Smooth muscle cell (in vitro differentiated cells): ENCODE results near the gene MARCHF5. TPM values are rescaled to one million over a fixed set of nuclear protein-coding genes. Genes with fewer than 3 reads are reported as not detected.

Source experiments
- DNase-seq: peaks from one replicate; lab custom pipeline; 2025; ENCODE audit not compliant: unreplicated experiment; lab: John Stamatoyannopoulos, UW
- H2AFZ ChIP-seq: fragments of 200-600 bp; sonication (generic); 2 replicates; pipeline ENCODE4 v1.6.0; 2016; ENCODE audit warnings: antibody characterized with exemption, low read depth, mild to moderate bottlenecking
- H3F3A ChIP-seq: fragments of 200-600 bp; sonication (generic); 2 replicates; pipeline ENCODE4 v1.6.0; 2017; ENCODE audit warnings: antibody characterized with exemption, low read depth
- H3K27ac ChIP-seq: fragments of 200-600 bp; sonication (generic); 2 replicates; pipeline ENCODE4 v1.5.1; 2016; ENCODE audit warnings: low read depth, mild to moderate bottlenecking
- H3K27me3 ChIP-seq: fragments of 200-600 bp; sonication (generic); 2 replicates; pipeline ENCODE4 v1.6.1; 2016; ENCODE audit warnings: low read depth, mild to moderate bottlenecking
- H3K36me3 ChIP-seq: fragments of 200-600 bp; sonication (generic); 2 replicates; pipeline ENCODE4 v1.5.1; 2016; ENCODE audit warnings: low read depth
- H3K4me1 ChIP-seq: fragments of 200-600 bp; sonication (generic); 2 replicates; pipeline ENCODE4 v1.5.1; 2016; ENCODE audit warnings: low read depth
- H3K4me2 ChIP-seq: fragments of 200-600 bp; sonication (generic); 2 replicates; pipeline ENCODE4 v1.6.0; 2016; ENCODE audit warnings: mild to moderate bottlenecking
- H3K4me3 ChIP-seq: fragments of 200-600 bp; sonication (generic); 2 replicates; pipeline ENCODE4 v1.5.1; 2016; ENCODE audit warnings: mild to moderate bottlenecking
- H3K79me2 ChIP-seq: fragments of 200-600 bp; sonication (generic); 2 replicates; pipeline ENCODE4 v1.6.0; 2016; ENCODE audit warnings: low read depth, mild to moderate bottlenecking
- H3K9ac ChIP-seq: fragments of 200-600 bp; sonication (generic); 2 replicates; pipeline ENCODE4 v1.6.0; 2016; ENCODE audit warnings: low read depth
- H3K9me3 ChIP-seq: fragments of 200-600 bp; sonication (generic); replicated peaks from 2 replicates; pipeline ENCODE4 v1.5.1; 2016; ENCODE audit warnings: low read depth
- H4K20me1 ChIP-seq: fragments of 200-600 bp; sonication (generic); 2 replicates; pipeline ENCODE4 v1.6.0; 2016; ENCODE audit warnings: low read depth
- WGBS: methylation state at CpG from one replicate; pipeline ENCODE4 v1.1.7; 2016; ENCODE audit warnings: low lambda C conversion rate; 5-methylcytosine and 5-hydroxymethylcytosine counted together
- polyA plus RNA-seq: library from polyadenylated mRNA; unstranded; fragments of >200 nt; fragmentation: Nextera tagmentation; extraction: Ambion mirVana; gene quantifications from 2 replicates; pipeline ENCODE4 v1.2.1, GENCODE V29; 2016
- total RNA-seq: library from RNA; depleted of rRNA; stranded (reverse); fragments of >200 nt; gene quantifications from 2 replicates; pipeline ENCODE4 v1.2.3, GENCODE V29; 2014
- TF ChIP-seq, protein P1 (sequence below): fragments of 200-600 bp; sonication (generic); IDR thresholded peaks from 2 replicates; pipeline ENCODE4 v1.5.1; 2017; ENCODE audit warnings: borderline replicate concordance, mild to moderate bottlenecking, antibody characterized with exemption; ENCODE audit not compliant: insufficient read depth, poor library complexity, severe bottlenecking

Gene MARCHF5, protein sequence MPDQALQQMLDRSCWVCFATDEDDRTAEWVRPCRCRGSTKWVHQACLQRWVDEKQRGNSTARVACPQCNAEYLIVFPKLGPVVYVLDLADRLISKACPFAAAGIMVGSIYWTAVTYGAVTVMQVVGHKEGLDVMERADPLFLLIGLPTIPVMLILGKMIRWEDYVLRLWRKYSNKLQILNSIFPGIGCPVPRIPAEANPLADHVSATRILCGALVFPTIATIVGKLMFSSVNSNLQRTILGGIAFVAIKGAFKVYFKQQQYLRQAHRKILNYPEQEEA
- 19.6 and 23.4 TPM in 2 replicates for total RNA-seq
- 41.9 and 46.8 TPM in 2 replicates for polyA plus RNA-seq

- peak; percentile 78 for DNase-seq
- WGBS, result under 1% methylated on average over 76 of the region's 79 CpGs
- H3K4me3 ChIP-seq, result peak within 1 kb of the TSS; percentile 86
- H3K79me2 ChIP-seq, result peaks cover 54% of the 10 kb centered on the region
- H3K4me2 ChIP-seq, result peak within 1 kb of the TSS; percentile 81
- H3K9ac ChIP-seq, result peak within 1 kb of the TSS; percentile 97
- TF ChIP-seq, protein P1, sequence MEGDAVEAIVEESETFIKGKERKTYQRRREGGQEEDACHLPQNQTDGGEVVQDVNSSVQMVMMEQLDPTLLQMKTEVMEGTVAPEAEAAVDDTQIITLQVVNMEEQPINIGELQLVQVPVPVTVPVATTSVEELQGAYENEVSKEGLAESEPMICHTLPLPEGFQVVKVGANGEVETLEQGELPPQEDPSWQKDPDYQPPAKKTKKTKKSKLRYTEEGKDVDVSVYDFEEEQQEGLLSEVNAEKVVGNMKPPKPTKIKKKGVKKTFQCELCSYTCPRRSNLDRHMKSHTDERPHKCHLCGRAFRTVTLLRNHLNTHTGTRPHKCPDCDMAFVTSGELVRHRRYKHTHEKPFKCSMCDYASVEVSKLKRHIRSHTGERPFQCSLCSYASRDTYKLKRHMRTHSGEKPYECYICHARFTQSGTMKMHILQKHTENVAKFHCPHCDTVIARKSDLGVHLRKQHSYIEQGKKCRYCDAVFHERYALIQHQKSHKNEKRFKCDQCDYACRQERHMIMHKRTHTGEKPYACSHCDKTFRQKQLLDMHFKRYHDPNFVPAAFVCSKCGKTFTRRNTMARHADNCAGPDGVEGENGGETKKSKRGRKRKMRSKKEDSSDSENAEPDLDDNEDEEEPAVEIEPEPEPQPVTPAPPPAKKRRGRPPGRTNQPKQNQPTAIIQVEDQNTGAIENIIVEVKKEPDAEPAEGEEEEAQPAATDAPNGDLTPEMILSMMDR, result peak; percentile 49
- H3K36me3 ChIP-seq, result no peaks in the 10 kb centered on the region
- no peaks in the 10 kb centered on the region for H3K27me3 ChIP-seq
- H3K9me3 ChIP-seq, result no peaks in the 10 kb centered on the region
- peaks cover 41% of the 10 kb centered on the region for H4K20me1 ChIP-seq
- H3K27ac ChIP-seq, result peak within 1 kb of the TSS; percentile 75
- H3K4me1 ChIP-seq, result peaks cover 10% of the 10 kb centered on the region
- H2AFZ ChIP-seq, result peak within 1 kb of the TSS; percentile 94
- H3F3A ChIP-seq, result no peaks in the 10 kb centered on the region
Observed at GRCh38 chr10:92290837-92291615, at the start of gene MARCHF5, which contains the start of gene CPEB3. Gene MARCHF5 (plus strand): TSS chr10:92291167. CDS start chr10:92291495, 328 bp downstream. Gene CPEB3 (minus strand): TSS chr10:92291078. CDS start chr10:92240350, 50,728 bp downstream.

DNA sequence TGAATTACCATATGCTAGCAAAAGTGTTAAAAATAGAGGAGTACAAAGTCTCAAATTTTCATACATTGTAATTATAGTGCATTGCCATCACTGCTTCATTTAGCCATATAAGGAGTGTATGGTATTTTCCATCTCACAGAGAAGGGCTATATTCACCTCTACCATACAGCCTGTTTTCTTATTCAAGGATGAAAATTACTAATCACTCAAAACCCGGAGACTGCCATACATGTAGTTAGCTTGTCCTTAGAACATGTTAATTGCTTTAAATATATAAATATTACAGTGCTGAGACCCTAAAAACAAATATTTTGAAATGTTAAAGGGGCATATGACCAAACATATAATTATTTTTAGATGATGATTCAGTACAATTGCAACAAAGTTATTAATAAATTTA, 49.5 kb upstream of the MARCHF5 start:
- H4K20me1 ChIP-seq, result no peaks in the 10 kb centered on the region
- no peak overlapping the region for H3K9ac ChIP-seq
- H3K36me3 ChIP-seq, result no peaks in the 10 kb centered on the region
- TF ChIP-seq, protein P1, result no peak
- H3K27ac ChIP-seq, result peak overlapping the region; percentile 29
- peak overlapping the region; percentile 68 for H3K4me3 ChIP-seq
- WGBS, result 80% methylated on average over 1 of the region's 1 CpG
- H3K27me3 ChIP-seq, result peaks cover 13% of the 10 kb centered on the region
- H3K9me3 ChIP-seq, result no peaks in the 10 kb centered on the region
- peak overlapping the region; percentile 77 for H2AFZ ChIP-seq
- H3K4me1 ChIP-seq, result peaks cover 19% of the 10 kb centered on the region
- DNase-seq, result no peak
- no peaks in the 10 kb centered on the region for H3K79me2 ChIP-seq
- H3K4me2 ChIP-seq, result peak overlapping the region; percentile 92
- peaks cover 6% of the 10 kb centered on the region for H3F3A ChIP-seq

GRCh38 chr10:92242380-92242779, 48.6 kb upstream of the MARCHF5 start:
- no peaks in the 10 kb centered on the region for H3K36me3 ChIP-seq
- no peaks in the 10 kb centered on the region for H4K20me1 ChIP-seq
- no peak overlapping the region for H3K9ac ChIP-seq
- H3K4me2 ChIP-seq, result peak overlapping the region; percentile 89
- H3K27ac ChIP-seq, result no peak overlapping the region
- H3K4me3 ChIP-seq, result no peak overlapping the region
- peaks cover 19% of the 10 kb centered on the region for H3K4me1 ChIP-seq
- H3K9me3 ChIP-seq, result no peaks in the 10 kb centered on the region
- 66% methylated on average over 2 of the region's 2 CpGs for WGBS
- no peak overlapping the region for H2AFZ ChIP-seq
- peaks cover 6% of the 10 kb centered on the region for H3F3A ChIP-seq
- no peaks in the 10 kb centered on the region for H3K79me2 ChIP-seq
- no peak for DNase-seq
- peaks cover 13% of the 10 kb centered on the region for H3K27me3 ChIP-seq
- TF ChIP-seq, protein P1, result no peak
